Stimulated activated CD4-positive, alpha-beta T cell treated with anti-CD3 and anti-CD28 coated beads, Interleukin-12 subunit alpha, Interleukin-12 subunit beta, amount 100 ng/mL, for 4 hours (primary cell): Measurements from ENCODE around the gene SOS1.
A peak's percentile ranks its signal among the peaks of the same experiment; 100 is the strongest.
"Not testable (repeated sequence)": the region's sequence is repeated elsewhere in the genome, so short reads cannot be mapped to it uniquely, and the experiment has no call there.

Source experiments
- DNase-seq: peaks from one replicate; pipeline ENCODE4 v3.0.0-alpha.2; 2020

The SOS1 gene

GRCh38 chr2:38960609-38961320 lies 160.1 kb downstream of the SOS1 start:
- no peak for DNase-seq

GRCh38 chr2:38959938-38960608 lies 160.8 kb downstream of the SOS1 start:
- DNase-seq: peak; percentile 65

- DNase-seq: no peak
These were observed 161.4 kb downstream of the SOS1 start for GRCh38 chr2:38959466-38959865.

- DNase-seq: no peak
These were observed 162.9 kb downstream of the SOS1 start for GRCh38 chr2:38957972-38958371.

- DNase-seq: no peak
These were observed 169.1 kb downstream of the SOS1 start for GRCh38 chr2:38951766-38952165.

GRCh38 chr2:38948995-38949394 lies 171.9 kb downstream of the SOS1 start:
- DNase-seq: no peak

GRCh38 chr2:38948387-38948882 lies 172.4 kb downstream of the SOS1 start:
- DNase-seq: no peak

GRCh38 chr2:38947241-38948239 lies 173.3 kb downstream of the SOS1 start:
- peak; percentile 52 for DNase-seq

- DNase-seq: no peak
These were observed 174.9 kb downstream of the SOS1 start for GRCh38 chr2:38945911-38946310.

GRCh38 chr2:38945372-38945771 lies 175.5 kb downstream of the SOS1 start:
- DNase-seq: no peak

GRCh38 chr2:38943784-38944183 lies 177.1 kb downstream of the SOS1 start:
- DNase-seq: no peak

- DNase-seq: no peak
These were observed 180.1 kb downstream of the SOS1 start for GRCh38 chr2:38940746-38941145.

GRCh38 chr2:38937548-38937947 lies 183.3 kb downstream of the SOS1 start:
- no peak for DNase-seq

- not testable (repeated sequence) for DNase-seq
These were observed 184.3 kb downstream of the SOS1 start for GRCh38 chr2:38936516-38936915.

- no peak for DNase-seq
These were observed 185.2 kb downstream of the SOS1 start for GRCh38 chr2:38935568-38936172.

- no peak for DNase-seq
These were observed 186.1 kb downstream of the SOS1 start for GRCh38 chr2:38934742-38935141.

- no peak for DNase-seq
These were observed 187.2 kb downstream of the SOS1 start for GRCh38 chr2:38933653-38934052.

- no peak for DNase-seq
These were observed 188.3 kb downstream of the SOS1 start for GRCh38 chr2:38932586-38932985.
